ENCODE results near the gene TMEM234. TPM values are rescaled to one million over a fixed set of nuclear protein-coding genes. Genes with fewer than 3 reads are reported as not detected.
A peak's percentile ranks its signal among the peaks of the same experiment; 100 is the strongest.
"Not testable (repeated sequence)": the region's sequence is repeated elsewhere in the genome, so short reads cannot be mapped to it uniquely, and the experiment has no call there.

Gene TMEM234
- total RNA-seq: 10 to 100 TPM; 20.3 to 27.0 TPM

- intact Hi-C loops (cut with DNase I): no loop called here
- peak; percentile 95 for DNase-seq
- no peaks in the 10 kb centered on the region for H3K27me3 ChIP-seq
- H3K9me3 ChIP-seq: no peaks in the 10 kb centered on the region
- H3K9ac ChIP-seq (ENCODE audit: low read depth in 2 of 2, low read length in 2 of 2): peak within 1 kb of the TSS; percentile 83 to 98
- peak within 1 kb of the TSS; percentile 65 for H3K4me3 ChIP-seq
- peaks cover under 1% of the 10 kb centered on the region for H3K36me3 ChIP-seq
- no peak for TF ChIP-seq CTCF (IDR thresholded peaks at IDR 0.05)
- peaks cover 12% of the 10 kb centered on the region for H3K4me1 ChIP-seq
- H3K27ac ChIP-seq: peak within 1 kb of the TSS; percentile 68
Measured at GRCh38 chr1:32221980-32222755, at the start of gene TMEM234, which contains the start of gene EIF3I. Gene TMEM234 (minus strand): TSS chr1:32222353. CDS start chr1:32222322, 31 bp downstream. Gene EIF3I (plus strand): TSS chr1:32222407. CDS start chr1:32222442, 35 bp downstream.

GRCh38 chr1:32269744-32270143, 47.6 kb upstream of the TMEM234 start:
- intact Hi-C loops (cut with DNase I): no loop called here
- Histone ChIP-seq H3K9ac (ENCODE audit: low read depth in 2 of 2, low read length in 2 of 2) (no peak overlapping the region), H3K27me3 (no peaks in the 10 kb centered on the region), H3K9me3 (no peaks in the 10 kb centered on the region), H3K4me1 (no peaks in the 10 kb centered on the region), H3K36me3 (no peaks in the 10 kb centered on the region), H3K27ac (no peak overlapping the region), H3K4me3 (no peak overlapping the region)
- TF ChIP-seq CTCF (IDR thresholded peaks at IDR 0.05): no peak
- DNase-seq: no peak

- Histone ChIP-seq H3K36me3 (no peaks in the 10 kb centered on the region), H3K4me1 (no peaks in the 10 kb centered on the region), H3K27ac (no peak overlapping the region), H3K27me3 (no peaks in the 10 kb centered on the region), H3K4me3 (no peak overlapping the region), H3K9ac (ENCODE audit: low read depth in 2 of 2, low read length in 2 of 2) (no peak overlapping the region), H3K9me3 (no peaks in the 10 kb centered on the region)
- intact Hi-C loops (cut with DNase I): no loop called here
- no peak for DNase-seq
- TF ChIP-seq CTCF (IDR thresholded peaks at IDR 0.05): no peak
Measured at GRCh38 chr1:32266921-32267591, 44.9 kb upstream of the TMEM234 start.

GRCh38 chr1:32265846-32266245, 43.7 kb upstream of the TMEM234 start:
- intact Hi-C loops (cut with DNase I): no loop called here
- no peak for TF ChIP-seq CTCF (IDR thresholded peaks at IDR 0.05)
- no peaks in the 10 kb centered on the region for H3K4me1 ChIP-seq
- DNase-seq: no peak
- no peaks in the 10 kb centered on the region for H3K27me3 ChIP-seq
- no peaks in the 10 kb centered on the region for H3K36me3 ChIP-seq
- no peak overlapping the region for H3K4me3 ChIP-seq
- H3K9me3 ChIP-seq: no peaks in the 10 kb centered on the region
- no peak overlapping the region for H3K9ac ChIP-seq (ENCODE audit: low read depth in 2 of 2, low read length in 2 of 2)
- H3K27ac ChIP-seq: no peak overlapping the region

- Histone ChIP-seq H3K4me3 (no peak overlapping the region), H3K9me3 (no peaks in the 10 kb centered on the region), H3K4me1 (no peaks in the 10 kb centered on the region), H3K9ac (ENCODE audit: low read depth in 2 of 2, low read length in 2 of 2) (no peak overlapping the region), H3K27me3 (no peaks in the 10 kb centered on the region), H3K27ac (no peak overlapping the region), H3K36me3 (no peaks in the 10 kb centered on the region)
- intact Hi-C loops (cut with DNase I): no loop called here
- TF ChIP-seq CTCF (IDR thresholded peaks at IDR 0.05): no peak
- DNase-seq: no peak
Measured at GRCh38 chr1:32263744-32264143, 41.6 kb upstream of the TMEM234 start.

GRCh38 chr1:32263236-32263593, 41.1 kb upstream of the TMEM234 start:
- H3K4me3 ChIP-seq; intact Hi-C loops (cut with DNase I); H3K9me3 ChIP-seq; H3K4me1 ChIP-seq; H3K27ac ChIP-seq; H3K36me3 ChIP-seq; H3K27me3 ChIP-seq; H3K9ac ChIP-seq (ENCODE audit: low read depth in 2 of 2, low read length in 2 of 2); DNase-seq: not testable (repeated sequence)
